GM18498 (cell line): Measurements from ENCODE around the gene HTT.

Experiments
- ATAC-seq: cut with Tn5 transposase; IDR thresholded peaks from one replicate; pipeline ENCODE4 v1.9.1; 2021; ENCODE audit warnings: mild to moderate bottlenecking, moderate library complexity; ENCODE audit not compliant: unreplicated experiment

Gene HTT

GRCh38 chr4:3285558-3286334 is 211.3 kb downstream of the HTT start:
- ATAC-seq = peak; percentile 93

GRCh38 chr4:3286335-3287175 is 212.1 kb downstream of the HTT start:
- no peak for ATAC-seq

GRCh38 chr4:3287271-3287971 is 212.9 kb downstream of the HTT start:
- ATAC-seq = no peak

GRCh38 chr4:3287972-3288570 is 213.6 kb downstream of the HTT start:
- ATAC-seq = no peak

GRCh38 chr4:3288571-3289094 is 214.2 kb downstream of the HTT start:
- ATAC-seq = no peak

- ATAC-seq = no peak
These were observed 216.0 kb downstream of the HTT start for GRCh38 chr4:3290476-3290875.

GRCh38 chr4:3290889-3291321 is 216.4 kb downstream of the HTT start:
- ATAC-seq = no peak

GRCh38 chr4:3291411-3291968 is 217.0 kb downstream of the HTT start:
- ATAC-seq = no peak

GRCh38 chr4:3291969-3292570 is 217.6 kb downstream of the HTT start:
- ATAC-seq = peak; percentile 22

- ATAC-seq = peak; percentile 84
These were observed 218.3 kb downstream of the HTT start, which contains the start of gene RGS12 for GRCh38 chr4:3292571-3293400. TSS of gene RGS12 (plus strand) at chr4:3293021. CDS start at chr4:3316171, 23,150 bp downstream.
